ENCODE measurements around the gene DYDC2. TPM values are rescaled to one million over a fixed set of nuclear protein-coding genes. Genes with fewer than 3 reads are reported as not detected.

DYDC2 gene
- total RNA-seq, 1 donor from 2014 or later: 5.8 TPM

GRCh38 chr10:80365510-80365909 lies 8.9 kb downstream of the DYDC2 start:
- no peak overlapping the region for H3K27ac ChIP-seq
- no peak overlapping the region for H3K27ac Mint-ChIP-seq
- H2AFZ ChIP-seq (replicated peaks): no peak overlapping the region
- no peak overlapping the region for H3K9ac ChIP-seq
- H3K79me2 ChIP-seq (ENCODE audit: low read depth): no peaks in the 10 kb centered on the region
- no peak overlapping the region for H3K4me3 ChIP-seq
- TF ChIP-seq EZH2 (IDR thresholded peaks at IDR 0.05) (no peak), EZH2phosphoT487 (IDR thresholded peaks at IDR 0.05) (no peak), CTCF (IDR thresholded peaks at IDR 0.05) (no peak)
- peaks cover 25% of the 10 kb centered on the region for H3K9me3 Mint-ChIP-seq
- peaks cover 11% of the 10 kb centered on the region for H3K36me3 Mint-ChIP-seq
- H3K4me2 ChIP-seq: no peak overlapping the region
- DNase-seq (ENCODE audit: low spot score): no peak
- H3K4me1 ChIP-seq: no peaks in the 10 kb centered on the region
- H3F3A ChIP-seq (ENCODE audit: low read depth): no peaks in the 10 kb centered on the region
- H3K36me3 ChIP-seq: peaks cover 5% of the 10 kb centered on the region
- H3K9me3 ChIP-seq (ENCODE audit: low read depth): no peaks in the 10 kb centered on the region
- H3K4me3 Mint-ChIP-seq: no peak overlapping the region
- no peaks in the 10 kb centered on the region for H3K27me3 ChIP-seq
- H3K4me1 Mint-ChIP-seq: no peaks in the 10 kb centered on the region
- no peaks in the 10 kb centered on the region for H4K20me1 ChIP-seq (ENCODE audit: low read depth)
- peaks cover 2% of the 10 kb centered on the region for H3K27me3 Mint-ChIP-seq (ENCODE audit: insufficient read depth, low read depth)

GRCh38 chr10:80371467-80371866 lies 14.9 kb downstream of the DYDC2 start:
- Mint-ChIP-seq H3K9me3 (peaks cover 22% of the 10 kb centered on the region), H3K4me1 (peaks cover 9% of the 10 kb centered on the region), H3K4me3 (no peak overlapping the region), H3K36me3 (peaks cover 11% of the 10 kb centered on the region), H3K27ac (no peak overlapping the region), H3K27me3 (ENCODE audit: insufficient read depth, low read depth) (peaks cover 2% of the 10 kb centered on the region)
- Histone ChIP-seq H3K4me1 (no peaks in the 10 kb centered on the region), H3K36me3 (peaks cover 5% of the 10 kb centered on the region), H3K9me3 (ENCODE audit: low read depth) (no peaks in the 10 kb centered on the region), H3K9ac (no peak overlapping the region), H3K4me3 (no peak overlapping the region), H3K4me2 (no peak overlapping the region), H3K27me3 (no peaks in the 10 kb centered on the region), H3K27ac (no peak overlapping the region), H3F3A (ENCODE audit: low read depth) (no peaks in the 10 kb centered on the region), H2AFZ (replicated peaks) (no peak overlapping the region), H4K20me1 (ENCODE audit: low read depth) (no peaks in the 10 kb centered on the region), H3K79me2 (ENCODE audit: low read depth) (no peaks in the 10 kb centered on the region)
- DNase-seq (ENCODE audit: low spot score): no peak
- no peak for TF ChIP-seq EZH2 (IDR thresholded peaks at IDR 0.05)
- TF ChIP-seq CTCF (IDR thresholded peaks at IDR 0.05): no peak
- TF ChIP-seq EZH2phosphoT487 (IDR thresholded peaks at IDR 0.05): no peak

GRCh38 chr10:80372675-80373074 lies 16.1 kb downstream of the DYDC2 start:
- Mint-ChIP-seq H3K36me3 (peaks cover 8% of the 10 kb centered on the region), H3K27me3 (ENCODE audit: insufficient read depth, low read depth) (peaks cover 2% of the 10 kb centered on the region), H3K4me3 (peak overlapping the region; percentile 1), H3K4me1 (peaks cover 9% of the 10 kb centered on the region), H3K27ac (no peak overlapping the region), H3K9me3 (peaks cover 12% of the 10 kb centered on the region)
- H3K27me3 ChIP-seq: no peaks in the 10 kb centered on the region
- H2AFZ ChIP-seq (replicated peaks): no peak overlapping the region
- no peak overlapping the region for H3K9ac ChIP-seq
- no peaks in the 10 kb centered on the region for H3K36me3 ChIP-seq
- no peaks in the 10 kb centered on the region for H3K79me2 ChIP-seq (ENCODE audit: low read depth)
- no peak overlapping the region for H3K4me3 ChIP-seq
- H3F3A ChIP-seq (ENCODE audit: low read depth): no peaks in the 10 kb centered on the region
- TF ChIP-seq EZH2phosphoT487 (IDR thresholded peaks at IDR 0.05) (no peak), EZH2 (IDR thresholded peaks at IDR 0.05) (no peak), CTCF (IDR thresholded peaks at IDR 0.05) (no peak)
- no peak overlapping the region for H3K4me2 ChIP-seq
- H4K20me1 ChIP-seq (ENCODE audit: low read depth): no peaks in the 10 kb centered on the region
- no peak overlapping the region for H3K27ac ChIP-seq
- H3K9me3 ChIP-seq (ENCODE audit: low read depth): no peaks in the 10 kb centered on the region
- no peak for DNase-seq (ENCODE audit: low spot score)
- no peaks in the 10 kb centered on the region for H3K4me1 ChIP-seq

Measured in neural progenitor cell (in vitro differentiated cells).